22Rv1 (cell line): Measurements from ENCODE around the gene UBE2O.
"Not testable (repeated sequence)": the region's sequence is repeated elsewhere in the genome, so short reads cannot be mapped to it uniquely, and the experiment has no call there.

Experiments
- H3K27ac ChIP-seq: fragments of 450-650 bp; 2 replicates; pipeline ENCODE4 v1.5.1; 2017
- CTCF ChIP-seq: fragments of 450-650 bp; IDR thresholded peaks from 2 replicates; pipeline ENCODE4 v1.5.1; 2017; ENCODE audit warnings: mild to moderate bottlenecking
- ZFX ChIP-seq: fragments of 450-650 bp; IDR thresholded peaks from 2 replicates; pipeline ENCODE4 v1.6.1; 2017; ENCODE audit warnings: antibody characterized with exemption, borderline replicate concordance

Gene UBE2O

GRCh38 chr17:76353599-76354316 is 99.2 kb downstream of the UBE2O start, which contains the start of gene PRPSAP1:
Gene PRPSAP1 (minus strand): TSS chr17:76353916. CDS start chr17:76353703, 213 bp downstream.
- TF ChIP-seq ZFX (no peak), CTCF (0 out of 2 replicates have a peak, but pooled peaks have one; percentile 20)
- H3K27ac ChIP-seq, result peak within 1 kb of the TSS; percentile 91

- H3K27ac ChIP-seq, result peak overlapping the region; percentile 91
- no peak for TF ChIP-seq CTCF
- TF ChIP-seq ZFX, result no peak
Measured at GRCh38 chr17:76353004-76353598, 99.9 kb downstream of the UBE2O start.

- H3K27ac ChIP-seq, result peak overlapping the region; percentile 6; the same call in 1 of the 2 replicates
- TF ChIP-seq CTCF, result no peak
- TF ChIP-seq ZFX, result no peak
Measured at GRCh38 chr17:76351526-76352071, 101.4 kb downstream of the UBE2O start.

- TF ChIP-seq ZFX, result no peak
- TF ChIP-seq CTCF, result no peak
- H3K27ac ChIP-seq, result no peak overlapping the region
Measured at GRCh38 chr17:76350463-76350862, 102.5 kb downstream of the UBE2O start.

- not testable (repeated sequence) for H3K27ac ChIP-seq
Measured at GRCh38 chr17:76346936-76347335, 106.0 kb downstream of the UBE2O start.

GRCh38 chr17:76345377-76345974 is 107.5 kb downstream of the UBE2O start:
- TF ChIP-seq CTCF (no peak), ZFX (no peak)
- no peak overlapping the region for H3K27ac ChIP-seq

- H3K27ac ChIP-seq, result no peak overlapping the region
- TF ChIP-seq ZFX, result no peak
- TF ChIP-seq CTCF, result no peak
Measured at GRCh38 chr17:76343106-76343505, 109.8 kb downstream of the UBE2O start.
